Activated T-helper 9 cell treated with anti-CD3 and anti-CD28 coated beads, Interleukin-2, amount 50 U/mL, for 16 hours (primary cell): ENCODE data around the gene TRIP12.

Experiments
- DNase-seq: peaks from one replicate; pipeline ENCODE4 v3.0.0-alpha.2; 2020; ENCODE audit warnings: low read depth

Gene TRIP12

GRCh38 chr2:229715895-229716507, 205.8 kb downstream of the TRIP12 start:
- no peak for DNase-seq

DNA sequence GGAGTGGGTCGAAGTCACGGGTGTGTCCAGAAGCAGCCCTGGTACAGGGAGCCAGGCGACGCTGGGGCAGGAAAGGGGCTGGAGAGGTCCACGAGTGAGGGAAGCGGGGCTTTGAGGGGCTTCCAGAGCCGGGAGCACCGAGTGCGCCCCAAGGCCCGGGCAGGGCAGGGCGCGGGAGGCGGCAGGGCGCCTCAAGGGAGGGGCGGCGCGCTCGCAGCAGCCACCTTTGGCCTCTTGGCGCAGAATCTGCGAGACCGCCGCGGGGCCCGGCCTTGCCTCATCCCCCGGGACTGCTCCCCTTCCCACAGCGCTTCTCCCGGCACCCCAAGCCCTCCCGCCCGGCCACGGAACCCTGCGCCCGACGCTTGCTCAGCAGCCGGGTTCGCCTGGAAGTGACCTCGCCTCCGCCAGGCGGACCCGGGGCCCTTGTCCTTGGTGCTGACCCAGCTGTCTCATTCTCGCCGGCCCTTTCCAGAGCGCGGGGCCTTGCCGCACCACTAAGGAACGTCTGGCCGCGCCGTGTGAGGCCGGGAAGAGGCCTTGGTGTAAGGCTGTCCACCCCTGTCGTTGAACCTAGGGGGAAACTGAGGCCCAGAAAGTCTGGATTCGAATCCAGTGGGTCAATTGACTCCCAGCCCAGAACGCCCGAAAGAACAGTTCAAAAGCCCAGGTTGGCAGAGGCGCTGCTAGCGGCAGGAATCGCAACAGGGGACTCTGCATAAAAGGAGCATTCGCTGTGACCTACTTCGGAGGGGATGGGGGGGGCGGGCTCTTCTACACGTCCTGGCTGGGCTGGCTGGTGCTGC, 206.9 kb downstream of the TRIP12 start:
- no peak for DNase-seq

- DNase-seq, result peak; percentile 16
These were observed 207.6 kb downstream of the TRIP12 start, which contains the start of gene DNER for GRCh38 chr2:229714080-229714735. Gene DNER, minus strand, starts transcription at chr2:229714555. Its CDS starts 132 bp downstream, at chr2:229714423.
